CMK (cell line): Measurements from ENCODE around the gene MGAT1.
"Not testable (repeated sequence)": the region's sequence is repeated elsewhere in the genome, so short reads cannot be mapped to it uniquely, and the experiment has no call there.

Experiments used
- DNase-seq: peaks from one replicate; pipeline ENCODE4 v3.0.0-alpha.2; 2010; ENCODE audit warnings: low read depth

MGAT1 gene

GRCh38 chr5:180785121-180785781 lies 17.4 kb downstream of the MGAT1 start:
- no peak for DNase-seq

- no peak for DNase-seq
These were observed 18.0 kb downstream of the MGAT1 start for GRCh38 chr5:180784497-180785097.

GRCh38 chr5:180783340-180784052 lies 19.1 kb downstream of the MGAT1 start:
- DNase-seq = no peak

GRCh38 chr5:180782748-180783147 lies 19.9 kb downstream of the MGAT1 start:
- DNase-seq = no peak

- not testable (repeated sequence) for DNase-seq
These were observed 20.7 kb downstream of the MGAT1 start for GRCh38 chr5:180781900-180782326.

GRCh38 chr5:180779985-180780610 lies 22.5 kb downstream of the MGAT1 start:
- DNase-seq = no peak

- DNase-seq = no peak
These were observed 25.1 kb downstream of the MGAT1 start for GRCh38 chr5:180777475-180777874.

GRCh38 chr5:180776376-180776775 lies 26.2 kb downstream of the MGAT1 start:
- DNase-seq = no peak

- no peak for DNase-seq
These were observed 27.0 kb downstream of the MGAT1 start for GRCh38 chr5:180775624-180776023.

- no peak for DNase-seq
These were observed 30.8 kb downstream of the MGAT1 start for GRCh38 chr5:180771839-180772238.

GRCh38 chr5:180769821-180770220 lies 32.8 kb downstream of the MGAT1 start:
- no peak for DNase-seq

- DNase-seq = no peak
These were observed 47.0 kb downstream of the MGAT1 start for GRCh38 chr5:180755601-180756000.

GRCh38 chr5:180744253-180744652 lies 58.4 kb downstream of the MGAT1 start:
- no peak for DNase-seq

- no peak for DNase-seq
These were observed 59.9 kb downstream of the MGAT1 start for GRCh38 chr5:180742727-180743126.

GRCh38 chr5:180740953-180741352 lies 61.7 kb downstream of the MGAT1 start:
- DNase-seq = not testable (repeated sequence)

GRCh38 chr5:180739958-180740357 lies 62.6 kb downstream of the MGAT1 start, which contains the start of gene OR2Y1:
TSS of gene OR2Y1 (minus strand) at chr5:180740058. CDS start at chr5:180740058, 0 bp downstream.
- no peak for DNase-seq

- DNase-seq = no peak
These were observed 63.3 kb downstream of the MGAT1 start for GRCh38 chr5:180739271-180739670.

GRCh38 chr5:180736536-180736935 lies 66.1 kb downstream of the MGAT1 start:
- no peak for DNase-seq
